Small intestine (tissue), 7 donors: ENCODE measurements around the gene KCNIP3. TPM values are rescaled to one million over a fixed set of nuclear protein-coding genes. Genes with fewer than 3 reads are reported as not detected.

Experiments used
- DNase-seq, 2 donors: peaks; one replicate each; pipeline versions ENCODE4 v3.0.0 to v3.0.0-alpha.2; 2013
- FAIRE-seq: peaks from 2 replicates; lab custom pipeline; 2012; peaks lifted over from hg19 to GRCh38; lab: Jason Lieb, UNC
- H3K27ac ChIP-seq, 3 donors: one replicate each; pipeline ENCODE4 v1.5.1; 2013; ENCODE audit warnings: low read length in 2 of 3, mild to moderate bottlenecking in 2 of 3, control low read depth in 1 of 3, inconsistent platforms in 1 of 3, low read depth in 1 of 3, moderate library complexity in 1 of 3
- H3K27me3 ChIP-seq, 3 donors: one replicate each; pipeline ENCODE4 v1.6.1; 2013; ENCODE audit warnings: low read length in 3 of 3, inconsistent platforms in 1 of 3; ENCODE audit not compliant: control insufficient read depth in 3 of 3, insufficient read depth in 3 of 3
- H3K36me3 ChIP-seq, 3 donors: one replicate each; pipeline ENCODE4 v1.6.1; 2013; ENCODE audit warnings: low read length in 3 of 3, inconsistent platforms in 1 of 3, low read depth in 1 of 3, mild to moderate bottlenecking in 1 of 3, moderate library complexity in 1 of 3; ENCODE audit not compliant: control insufficient read depth in 3 of 3, insufficient read depth in 2 of 3
- H3K4me1 ChIP-seq, 3 donors: one replicate each; pipeline ENCODE4 v1.6.1; 2013; ENCODE audit warnings: low read length in 2 of 3, inconsistent platforms in 1 of 3, low read depth in 1 of 3, mild to moderate bottlenecking in 1 of 3, moderate library complexity in 1 of 3; ENCODE audit not compliant: control insufficient read depth in 3 of 3, insufficient read depth in 2 of 3
- H3K4me3 ChIP-seq, 3 donors: one replicate each; pipeline ENCODE4 v1.5.1; 2013; ENCODE audit warnings: low read length in 3 of 3, control low read depth in 1 of 3, inconsistent platforms in 1 of 3, low read depth in 1 of 3, mild to moderate bottlenecking in 1 of 3, moderate library complexity in 1 of 3
- H3K9me3 ChIP-seq, 2 donors: one replicate each; pipeline ENCODE4 v1.6.1; 2013; ENCODE audit warnings: low read depth in 1 of 2, low read length in 1 of 2; ENCODE audit not compliant: control insufficient read depth in 2 of 2, insufficient read depth in 1 of 2
- WGBS, 3 donors: extraction: QIAGEN DNeasy Blood & Tissue Kit; methylation state at CpG; one replicate each; pipeline ENCODE4 v1.1.7; 2013; 5-methylcytosine and 5-hydroxymethylcytosine counted together
- polyA plus RNA-seq, 4 donors: library from polyadenylated mRNA; stranded (reverse) in 3 of 4; unstranded in 1 of 4; fragments of 200-250 nt in 3 of 4; fragments of 120-200 nt in 1 of 4; gene quantifications; one replicate each; pipeline versions ENCODE4 v1.2.1 to v1.2.3, GENCODE V29; 2013
- donor health status: healthy with polysubstance abuse.
- donor health status: control.
- donor health status: control.
- donor health status: Bipolar disorder and iron deficiency.
- donor health status: healthy.

KCNIP3 gene
- polyA plus RNA-seq, 4 donors, result 1.4 to 3.8 (median 2.1) TPM

GRCh38 chr2:95283562-95283961 is 13.6 kb upstream of the KCNIP3 start:
- Histone ChIP-seq H3K9me3 (no peaks in the 10 kb centered on the region), H3K4me1 (no peaks in the 10 kb centered on the region), H3K36me3 (peaks cover 0 to 2% (median 0%) of the 10 kb centered on the region in 3 donors), H3K4me3 (no peak overlapping the region), H3K27ac (no peak overlapping the region), H3K27me3 (no peaks in the 10 kb centered on the region)
- WGBS, 3 donors, result 78 to 90% (median 81%) methylated on average over 4 of the region's 4 CpGs
- no peak for FAIRE-seq
- no peak for DNase-seq

- H3K27ac ChIP-seq, result no peak overlapping the region
- no peaks in the 10 kb centered on the region for H3K4me1 ChIP-seq
- H3K27me3 ChIP-seq, result no peaks in the 10 kb centered on the region
- FAIRE-seq (no peak), DNase-seq (no peak)
- H3K9me3 ChIP-seq, result no peaks in the 10 kb centered on the region
- H3K4me3 ChIP-seq, result no peak overlapping the region
- peaks cover 0 to 2% (median 0%) of the 10 kb centered on the region in 3 donors for H3K36me3 ChIP-seq
- WGBS, 3 donors, result 92 to 98% (median 97%) methylated on average over 13 of the region's 13 CpGs
Measured at GRCh38 chr2:95284886-95285541, 12.1 kb upstream of the KCNIP3 start.

- WGBS, 3 donors, result 51 to 63% (median 61%) methylated on average over 4 of the region's 4 CpGs
- no peaks in the 10 kb centered on the region for H3K36me3 ChIP-seq
- no peaks in the 10 kb centered on the region for H3K27me3 ChIP-seq
- no peak overlapping the region for H3K4me3 ChIP-seq
- no peaks in the 10 kb centered on the region for H3K4me1 ChIP-seq
- peaks cover 0 to 2% of the 10 kb centered on the region in 2 donors for H3K9me3 ChIP-seq
- no peak overlapping the region for H3K27ac ChIP-seq
- DNase-seq (no peak), FAIRE-seq (no peak)
Measured at GRCh38 chr2:95285542-95285932, 11.6 kb upstream of the KCNIP3 start.

DNA sequence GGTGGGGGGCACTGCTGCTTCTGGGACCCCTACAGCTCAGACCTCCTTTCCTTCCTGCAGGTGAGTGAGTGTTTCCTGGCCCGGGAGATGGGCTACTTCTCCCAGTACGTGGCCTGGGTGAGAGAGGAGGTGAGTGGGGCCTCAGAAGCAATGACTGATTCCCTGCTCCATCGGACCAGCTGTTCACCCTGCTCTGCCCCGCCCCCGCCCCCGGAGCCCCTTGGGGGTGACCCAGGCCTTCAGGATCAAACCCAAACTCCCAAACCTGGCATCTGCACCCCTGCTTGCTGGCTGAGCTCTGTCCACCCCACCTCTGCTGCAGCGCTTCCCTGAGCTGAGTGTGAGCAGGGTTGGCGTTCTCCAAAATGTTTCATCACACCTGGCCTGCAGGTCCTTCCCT is 9.8 kb upstream of the KCNIP3 start:
- H3K36me3 ChIP-seq, result no peaks in the 10 kb centered on the region
- no peak overlapping the region for H3K4me3 ChIP-seq
- no peaks in the 10 kb centered on the region for H3K27me3 ChIP-seq
- no peak overlapping the region for H3K27ac ChIP-seq
- WGBS, 3 donors, result 85 to 93% (median 88%) methylated on average over 8 of the region's 8 CpGs
- H3K4me1 ChIP-seq, result no peaks in the 10 kb centered on the region
- FAIRE-seq (no peak), DNase-seq (no peak)
- peaks cover 0 to 7% of the 10 kb centered on the region in 2 donors for H3K9me3 ChIP-seq

GRCh38 chr2:95287806-95288205 is 9.3 kb upstream of the KCNIP3 start:
- Histone ChIP-seq H3K9me3 (peaks cover 0 to 7% of the 10 kb centered on the region in 2 donors), H3K27me3 (no peaks in the 10 kb centered on the region), H3K36me3 (no peaks in the 10 kb centered on the region), H3K4me1 (no peaks in the 10 kb centered on the region), H3K4me3 (no peak overlapping the region), H3K27ac (no peak overlapping the region)
- WGBS, 3 donors, result 91 to 95% (median 94%) methylated on average over 5 of the region's 5 CpGs
- DNase-seq (no peak), FAIRE-seq (no peak)

DNA sequence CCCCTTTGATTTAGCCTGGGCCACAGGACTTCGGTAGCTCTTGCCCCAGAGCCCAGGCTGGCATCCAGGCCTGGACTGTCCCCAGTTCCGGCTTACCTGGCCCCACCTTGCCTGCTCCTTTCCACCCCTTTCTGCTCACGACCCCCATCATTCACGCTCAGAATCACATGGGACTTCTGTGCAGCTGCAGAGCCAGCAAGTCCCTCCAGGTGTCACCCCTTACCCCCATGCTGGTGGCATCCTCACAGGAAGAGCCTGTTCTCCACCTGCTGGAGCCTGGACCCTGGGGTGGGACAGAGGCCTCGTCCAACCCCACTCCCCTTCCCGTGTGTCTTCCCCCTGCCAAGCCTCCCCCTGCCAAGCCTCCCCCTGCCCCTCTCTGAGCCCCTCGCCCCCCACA is 7.9 kb upstream of the KCNIP3 start:
- no peak overlapping the region for H3K27ac ChIP-seq
- no peak overlapping the region for H3K4me3 ChIP-seq
- DNase-seq (no peak), FAIRE-seq (no peak)
- no peaks in the 10 kb centered on the region for H3K27me3 ChIP-seq
- H3K36me3 ChIP-seq, result no peaks in the 10 kb centered on the region
- H3K9me3 ChIP-seq, result peaks cover 0 to 12% of the 10 kb centered on the region in 2 donors
- H3K4me1 ChIP-seq, result no peaks in the 10 kb centered on the region
- 68 to 80% (median 79%) methylated on average over 7 of the region's 7 CpGs for WGBS, 3 donors

DNA sequence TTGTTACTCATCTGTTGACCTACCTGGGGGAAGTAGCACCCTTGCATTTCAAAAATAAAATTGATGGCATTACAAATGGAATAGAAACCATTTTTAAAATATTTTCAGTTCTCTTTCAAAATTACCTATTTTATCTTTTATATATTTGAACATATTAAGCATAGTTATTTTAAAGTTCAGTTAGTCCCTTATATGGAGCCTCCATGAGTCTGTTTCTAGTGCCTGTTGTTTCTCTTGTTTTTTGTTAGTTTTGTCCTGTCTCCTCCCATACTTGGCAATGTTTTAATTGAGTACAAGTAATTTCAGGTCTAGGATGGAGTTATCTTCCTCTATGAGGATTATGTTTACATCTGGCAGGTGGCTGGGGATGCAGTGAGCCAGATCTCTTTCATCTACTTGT is 5.9 kb upstream of the KCNIP3 start:
- no peak for DNase-seq
- no peaks in the 10 kb centered on the region for H3K27me3 ChIP-seq
- no peak overlapping the region for H3K27ac ChIP-seq
- peaks cover 0 to 12% of the 10 kb centered on the region in 2 donors for H3K9me3 ChIP-seq
- no peaks in the 10 kb centered on the region for H3K4me1 ChIP-seq
- no peak for FAIRE-seq
- no peak overlapping the region for H3K4me3 ChIP-seq
- no peaks in the 10 kb centered on the region for H3K36me3 ChIP-seq

DNA sequence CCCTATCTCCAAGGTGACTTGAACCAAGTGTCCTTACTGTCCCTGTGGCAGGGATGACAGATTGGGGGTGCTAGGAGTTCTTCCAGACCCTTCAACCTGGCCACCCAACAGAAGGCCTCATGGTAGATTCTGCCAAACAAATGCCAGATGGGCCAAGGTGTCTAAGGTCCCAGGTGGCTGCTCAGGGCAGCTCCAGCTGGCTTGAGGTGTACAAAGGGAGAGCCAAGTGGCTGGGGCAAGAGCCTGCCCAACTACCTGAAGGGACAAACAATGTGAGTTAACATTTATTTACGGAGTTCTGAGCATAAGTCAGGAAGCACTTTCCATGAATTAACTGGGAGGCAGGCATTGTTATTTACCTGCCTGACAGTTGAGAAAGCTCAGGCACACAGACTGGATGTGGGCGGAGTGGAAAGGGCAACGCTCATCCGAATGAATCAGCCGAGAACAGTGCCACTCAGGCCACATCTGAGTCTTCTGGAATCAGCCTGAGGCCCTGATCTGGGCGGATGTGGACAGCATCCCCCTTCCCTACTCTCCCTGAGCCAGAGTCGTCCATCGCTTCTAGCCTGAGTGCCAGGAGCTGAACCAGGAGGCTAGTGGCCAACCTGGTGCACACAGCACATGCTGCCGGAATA is 4.4 kb upstream of the KCNIP3 start:
- H3K9me3 ChIP-seq, result peaks cover 0 to 12% of the 10 kb centered on the region in 2 donors
- H3K4me1 ChIP-seq, result no peaks in the 10 kb centered on the region
- 87 to 92% (median 88%) methylated on average over 9 of the region's 9 CpGs for WGBS, 3 donors
- DNase-seq, result no peak
- no peaks in the 10 kb centered on the region for H3K27me3 ChIP-seq
- H3K27ac ChIP-seq, result no peak overlapping the region
- H3K36me3 ChIP-seq, result no peaks in the 10 kb centered on the region
- no peak overlapping the region for H3K4me3 ChIP-seq
- no peak for FAIRE-seq
